ENCODE measurements around the gene LRSAM1. TPM values are rescaled to one million over a fixed set of nuclear protein-coding genes. Genes with fewer than 3 reads are reported as not detected.

Gene LRSAM1
- 23.8 and 25.8 TPM in 2 replicates for total RNA-seq

DNA sequence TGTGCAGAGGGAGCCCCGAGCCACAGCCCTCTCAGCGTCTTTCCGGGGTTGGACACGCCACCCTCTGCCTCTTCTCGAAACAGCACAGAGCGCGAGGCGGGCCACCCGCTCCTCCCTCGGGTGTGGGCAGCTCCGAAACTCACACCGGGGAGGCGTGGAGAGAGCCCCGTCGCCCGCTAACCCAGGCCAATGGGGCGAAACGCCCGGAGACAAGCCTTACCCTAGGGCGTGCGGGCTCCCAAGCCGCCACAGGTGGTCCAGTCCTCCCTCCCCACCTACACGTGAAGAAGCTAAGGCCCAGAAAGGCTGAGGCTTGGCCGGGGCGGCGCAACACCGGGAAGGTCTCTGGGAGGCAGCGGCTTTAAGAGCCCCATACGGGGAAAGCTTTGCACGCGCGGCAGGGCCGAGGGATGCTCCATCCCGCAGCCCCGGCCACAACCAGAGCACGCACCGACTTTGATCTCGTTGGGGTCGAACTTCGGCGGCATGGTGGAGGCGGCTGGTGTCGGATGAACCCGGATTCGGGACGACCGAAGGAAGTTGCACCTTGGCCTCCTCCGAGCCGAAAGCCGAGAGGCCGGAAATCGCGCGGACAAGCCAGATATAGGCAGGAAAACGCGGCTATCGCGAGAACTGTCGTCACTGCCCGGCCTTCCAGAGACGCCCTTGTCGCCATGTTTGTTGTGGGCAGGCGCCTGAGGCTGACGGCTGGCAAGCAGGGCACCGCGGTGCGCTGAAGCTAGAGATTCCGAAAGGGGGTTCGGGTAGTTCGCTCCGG lies at the start of gene LRSAM1, which contains the start of gene RPL12:
TSS of gene LRSAM1 (plus strand) at position 681 of the 778 bp plus-strand sequence. CDS start 3,018 bp downstream, outside the sequence.
TSS of gene RPL12 (minus strand) at position 577 of the 778 bp plus-strand sequence. CDS start at position 488, 89 bp downstream.
- H3K9me3 Mint-ChIP-seq: peaks cover 16% of the 10 kb centered on the region
- peak within 1 kb of the TSS; percentile 98 for H3K27ac Mint-ChIP-seq
- intact Hi-C loops (cut with micrococcal nuclease): loop anchor here (1.0 to 10.0 kb wide), 11 partner anchors 27 to 506 kb away; partner anchors contain the start of genes PTRH1, ST6GALNAC4, TOR2A and ZNF79
- H3K36me3 Mint-ChIP-seq (ENCODE audit: low read depth): peaks cover 54% of the 10 kb centered on the region
- H3K4me1 Mint-ChIP-seq (ENCODE audit: low read depth): peaks cover 55% of the 10 kb centered on the region
- H3K27me3 Mint-ChIP-seq (ENCODE audit: insufficient read depth): no peaks in the 10 kb centered on the region
- DNase-seq (ENCODE audit: low spot score): peak; percentile 96
- peak within 1 kb of the TSS; percentile 92 for H3K4me3 Mint-ChIP-seq

DNA sequence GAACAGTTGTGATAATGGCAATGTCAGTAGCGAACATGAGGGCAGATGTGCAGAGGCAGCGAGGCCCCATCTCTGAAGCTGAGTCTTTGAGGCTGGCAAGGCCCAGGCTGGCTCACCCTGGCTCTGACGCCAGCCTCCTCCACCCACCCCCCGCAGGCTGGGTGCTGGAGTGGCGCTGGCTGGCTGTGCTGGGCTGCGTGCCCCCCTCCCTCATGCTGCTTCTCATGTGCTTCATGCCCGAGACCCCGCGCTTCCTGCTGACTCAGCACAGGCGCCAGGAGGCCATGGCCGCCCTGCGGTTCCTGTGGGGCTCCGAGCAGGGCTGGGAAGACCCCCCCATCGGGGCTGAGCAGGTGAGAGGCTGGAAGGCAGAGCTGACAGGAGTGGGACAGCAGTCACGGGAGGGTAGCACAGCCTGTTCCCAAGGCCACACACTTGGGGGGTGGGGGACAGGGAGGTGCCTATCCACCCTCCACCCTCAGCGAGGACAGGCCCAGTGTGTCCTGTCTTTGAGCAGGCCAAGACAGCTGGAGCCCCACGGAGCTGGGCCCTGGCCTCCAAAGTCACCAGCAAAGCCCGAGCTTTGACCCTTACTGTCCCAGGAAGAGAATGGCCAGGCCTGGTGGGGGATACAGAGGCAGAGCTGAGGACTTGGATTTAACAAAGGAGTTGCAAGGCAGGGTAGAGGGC lies 48.8 kb upstream of the LRSAM1 start:
- intact Hi-C loops (cut with micrococcal nuclease): no loop called here
- DNase-seq (ENCODE audit: low spot score): no peak
- Mint-ChIP-seq H3K27ac (no peak overlapping the region), H3K36me3 (ENCODE audit: low read depth) (no peaks in the 10 kb centered on the region), H3K4me1 (ENCODE audit: low read depth) (peaks cover 7% of the 10 kb centered on the region), H3K4me3 (no peak overlapping the region), H3K9me3 (no peaks in the 10 kb centered on the region), H3K27me3 (ENCODE audit: insufficient read depth) (peaks cover 19% of the 10 kb centered on the region)

DNA sequence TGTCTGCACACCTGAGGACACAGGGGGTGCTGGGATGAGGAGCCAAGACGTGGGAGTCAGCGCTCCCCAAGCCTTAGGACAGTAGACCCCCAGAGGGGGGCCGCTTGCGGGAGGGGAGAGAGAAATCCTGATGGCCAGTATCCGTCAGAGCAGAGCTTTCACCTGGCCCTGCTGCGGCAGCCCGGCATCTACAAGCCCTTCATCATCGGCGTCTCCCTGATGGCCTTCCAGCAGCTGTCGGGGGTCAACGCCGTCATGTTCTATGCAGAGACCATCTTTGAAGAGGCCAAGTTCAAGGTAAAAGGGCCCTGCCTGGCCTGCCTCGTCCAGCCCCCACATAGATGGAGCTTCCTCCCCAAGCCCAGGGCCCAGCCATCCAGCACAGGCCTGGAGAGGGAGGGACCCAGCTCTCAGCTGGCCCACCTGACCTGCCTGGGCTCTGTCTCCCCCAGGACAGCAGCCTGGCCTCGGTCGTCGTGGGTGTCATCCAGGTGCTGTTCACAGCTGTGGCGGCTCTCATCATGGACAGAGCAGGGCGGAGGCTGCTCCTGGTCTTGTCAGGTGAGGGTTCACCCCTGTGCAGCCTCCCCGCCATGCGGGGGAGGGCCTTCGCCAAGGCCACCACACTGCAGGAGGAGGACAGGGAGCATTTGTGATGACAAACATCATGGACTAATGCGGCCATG lies 47.7 kb upstream of the LRSAM1 start:
- no peak overlapping the region for H3K4me3 Mint-ChIP-seq
- intact Hi-C loops (cut with micrococcal nuclease): no loop called here
- no peak for DNase-seq (ENCODE audit: low spot score)
- no peaks in the 10 kb centered on the region for H3K36me3 Mint-ChIP-seq (ENCODE audit: low read depth)
- H3K9me3 Mint-ChIP-seq: no peaks in the 10 kb centered on the region
- H3K27ac Mint-ChIP-seq: no peak overlapping the region
- H3K4me1 Mint-ChIP-seq (ENCODE audit: low read depth): peaks cover under 1% of the 10 kb centered on the region
- peaks cover 14% of the 10 kb centered on the region for H3K27me3 Mint-ChIP-seq (ENCODE audit: insufficient read depth)

DNA sequence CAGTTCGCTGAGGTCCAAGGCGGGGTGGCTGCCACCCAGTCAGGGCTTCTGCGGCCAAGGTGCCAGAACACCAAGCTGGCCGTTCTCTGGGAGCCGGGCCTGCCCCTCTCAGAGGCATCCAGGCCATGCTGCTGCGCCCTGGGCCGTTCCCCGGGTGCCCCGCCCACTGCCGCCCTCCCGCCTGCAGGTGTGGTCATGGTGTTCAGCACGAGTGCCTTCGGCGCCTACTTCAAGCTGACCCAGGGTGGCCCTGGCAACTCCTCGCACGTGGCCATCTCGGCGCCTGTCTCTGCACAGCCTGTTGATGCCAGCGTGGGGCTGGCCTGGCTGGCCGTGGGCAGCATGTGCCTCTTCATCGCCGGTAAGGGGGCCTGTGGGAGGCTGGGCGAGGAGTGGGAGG lies 46.7 kb upstream of the LRSAM1 start:
- intact Hi-C loops (cut with micrococcal nuclease): no loop called here
- H3K9me3 Mint-ChIP-seq: no peaks in the 10 kb centered on the region
- no peak overlapping the region for H3K27ac Mint-ChIP-seq
- peaks cover 6% of the 10 kb centered on the region for H3K27me3 Mint-ChIP-seq (ENCODE audit: insufficient read depth)
- DNase-seq (ENCODE audit: low spot score): no peak
- H3K4me1 Mint-ChIP-seq (ENCODE audit: low read depth): no peaks in the 10 kb centered on the region
- H3K4me3 Mint-ChIP-seq: no peak overlapping the region
- H3K36me3 Mint-ChIP-seq (ENCODE audit: low read depth): no peaks in the 10 kb centered on the region

DNA sequence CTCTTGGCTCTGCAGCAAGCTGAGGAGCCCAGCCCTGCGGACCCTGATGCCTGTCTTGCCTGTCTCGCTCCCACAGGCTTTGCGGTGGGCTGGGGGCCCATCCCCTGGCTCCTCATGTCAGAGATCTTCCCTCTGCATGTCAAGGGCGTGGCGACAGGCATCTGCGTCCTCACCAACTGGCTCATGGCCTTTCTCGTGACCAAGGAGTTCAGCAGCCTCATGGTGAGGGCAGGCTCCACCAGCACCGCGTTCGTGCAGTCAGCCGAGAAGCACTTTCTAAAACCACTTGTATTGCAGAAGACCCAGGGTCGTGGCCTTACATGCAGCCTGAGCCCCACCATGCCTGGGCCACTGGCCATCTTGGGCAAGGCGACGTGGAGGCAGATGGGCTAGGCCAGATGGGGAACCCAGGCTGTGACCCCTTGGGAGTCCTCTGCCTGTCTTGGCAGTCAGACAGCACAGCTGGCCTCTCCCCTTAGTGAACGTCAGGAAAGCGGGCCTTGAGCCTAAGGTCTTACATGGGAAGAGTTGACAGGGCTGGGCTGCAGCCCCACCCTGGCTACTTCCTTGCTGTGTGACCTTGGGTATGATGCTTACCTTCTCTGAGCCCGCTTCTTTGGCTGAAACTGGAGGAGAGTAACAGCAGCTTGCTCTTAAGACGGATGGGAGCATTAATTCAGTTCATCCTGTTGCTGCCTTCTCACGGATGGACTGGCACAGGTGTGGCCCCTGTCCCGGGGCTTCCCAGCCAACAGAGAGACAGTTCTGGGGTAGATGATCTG lies 45.8 kb upstream of the LRSAM1 start:
- no peak overlapping the region for H3K27ac Mint-ChIP-seq
- H3K4me3 Mint-ChIP-seq: no peak overlapping the region
- no peaks in the 10 kb centered on the region for H3K9me3 Mint-ChIP-seq
- intact Hi-C loops (cut with micrococcal nuclease): no loop called here
- H3K4me1 Mint-ChIP-seq (ENCODE audit: low read depth): no peaks in the 10 kb centered on the region
- no peaks in the 10 kb centered on the region for H3K36me3 Mint-ChIP-seq (ENCODE audit: low read depth)
- H3K27me3 Mint-ChIP-seq (ENCODE audit: insufficient read depth): peaks cover 4% of the 10 kb centered on the region
- DNase-seq (ENCODE audit: low spot score): no peak

DNA sequence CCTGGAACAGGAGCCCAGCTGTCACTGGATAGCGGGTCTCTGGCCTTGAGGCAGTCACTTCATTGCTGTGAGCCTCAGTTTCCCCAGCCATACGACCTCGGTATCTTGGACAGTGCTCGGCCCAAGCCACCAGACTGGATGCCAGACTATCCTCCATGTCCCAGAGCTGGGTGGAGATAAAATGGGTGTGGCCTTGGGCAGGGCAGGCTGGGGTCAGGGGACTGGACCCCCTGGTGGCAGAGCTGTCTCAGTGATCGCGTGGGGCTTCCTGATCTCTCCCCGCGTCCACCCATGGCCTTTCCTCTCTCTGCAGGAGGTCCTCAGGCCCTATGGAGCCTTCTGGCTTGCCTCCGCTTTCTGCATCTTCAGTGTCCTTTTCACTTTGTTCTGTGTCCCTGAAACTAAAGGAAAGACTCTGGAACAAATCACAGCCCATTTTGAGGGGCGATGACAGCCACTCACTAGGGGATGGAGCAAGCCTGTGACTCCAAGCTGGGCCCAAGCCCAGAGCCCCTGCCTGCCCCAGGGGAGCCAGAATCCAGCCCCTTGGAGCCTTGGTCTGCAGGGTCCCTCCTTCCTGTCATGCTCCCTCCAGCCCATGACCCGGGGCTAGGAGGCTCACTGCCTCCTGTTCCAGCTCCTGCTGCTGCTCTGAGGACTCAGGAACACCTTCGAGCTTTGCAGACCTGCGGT lies 44.4 kb upstream of the LRSAM1 start:
- Mint-ChIP-seq H3K27ac (no peak overlapping the region), H3K4me3 (no peak overlapping the region), H3K9me3 (no peaks in the 10 kb centered on the region), H3K36me3 (ENCODE audit: low read depth) (no peaks in the 10 kb centered on the region), H3K27me3 (ENCODE audit: insufficient read depth) (peaks cover 3% of the 10 kb centered on the region), H3K4me1 (ENCODE audit: low read depth) (peaks cover 5% of the 10 kb centered on the region)
- DNase-seq (ENCODE audit: low spot score): no peak
- intact Hi-C loops (cut with micrococcal nuclease): no loop called here

DNA sequence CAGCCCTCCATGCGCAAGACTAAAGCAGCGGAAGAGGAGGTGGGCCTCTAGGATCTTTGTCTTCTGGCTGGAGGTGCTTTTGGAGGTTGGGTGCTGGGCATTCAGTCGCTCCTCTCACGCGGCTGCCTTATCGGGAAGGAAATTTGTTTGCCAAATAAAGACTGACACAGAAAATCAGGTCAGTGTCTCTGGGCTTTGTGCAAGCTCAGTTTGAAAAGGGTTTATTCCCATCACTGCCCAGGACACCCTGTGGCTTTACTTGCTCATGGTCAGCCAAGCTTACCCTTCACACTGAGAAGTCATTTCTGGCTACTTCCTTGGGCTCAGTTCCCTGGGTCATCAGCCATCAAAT lies 43.8 kb upstream of the LRSAM1 start:
- H3K27ac Mint-ChIP-seq: no peak overlapping the region
- peaks cover 4% of the 10 kb centered on the region for H3K27me3 Mint-ChIP-seq (ENCODE audit: insufficient read depth)
- H3K9me3 Mint-ChIP-seq: no peaks in the 10 kb centered on the region
- H3K4me3 Mint-ChIP-seq: no peak overlapping the region
- peaks cover 5% of the 10 kb centered on the region for H3K4me1 Mint-ChIP-seq (ENCODE audit: low read depth)
- no peaks in the 10 kb centered on the region for H3K36me3 Mint-ChIP-seq (ENCODE audit: low read depth)
- intact Hi-C loops (cut with micrococcal nuclease): no loop called here
- DNase-seq (ENCODE audit: low spot score): no peak

DNA sequence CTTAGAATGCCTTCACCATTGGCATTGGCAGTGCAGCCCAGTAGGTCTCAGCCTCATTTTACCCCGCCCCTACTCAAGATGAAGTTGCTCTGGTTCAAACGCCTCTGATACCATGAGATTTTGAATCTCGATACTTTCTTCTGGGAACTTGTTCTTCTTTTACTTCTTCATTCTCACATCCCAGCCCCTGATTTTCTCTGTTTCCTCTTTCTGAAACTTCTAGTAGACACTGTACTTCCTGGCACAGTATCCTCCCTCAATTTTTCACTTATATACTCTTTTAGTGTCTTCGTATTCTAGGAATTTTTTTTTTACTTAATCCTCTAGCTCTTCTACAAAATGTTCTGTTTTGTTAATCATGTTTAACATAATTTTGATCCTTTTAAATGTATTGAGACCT lies 40.2 kb upstream of the LRSAM1 start:
- peaks cover 6% of the 10 kb centered on the region for H3K27me3 Mint-ChIP-seq (ENCODE audit: insufficient read depth)
- H3K4me3 Mint-ChIP-seq: no peak overlapping the region
- H3K4me1 Mint-ChIP-seq (ENCODE audit: low read depth): peaks cover 5% of the 10 kb centered on the region
- H3K9me3 Mint-ChIP-seq: no peaks in the 10 kb centered on the region
- DNase-seq (ENCODE audit: low spot score): no peak
- intact Hi-C loops (cut with micrococcal nuclease): no loop called here
- no peaks in the 10 kb centered on the region for H3K36me3 Mint-ChIP-seq (ENCODE audit: low read depth)
- H3K27ac Mint-ChIP-seq: no peak overlapping the region

DNA sequence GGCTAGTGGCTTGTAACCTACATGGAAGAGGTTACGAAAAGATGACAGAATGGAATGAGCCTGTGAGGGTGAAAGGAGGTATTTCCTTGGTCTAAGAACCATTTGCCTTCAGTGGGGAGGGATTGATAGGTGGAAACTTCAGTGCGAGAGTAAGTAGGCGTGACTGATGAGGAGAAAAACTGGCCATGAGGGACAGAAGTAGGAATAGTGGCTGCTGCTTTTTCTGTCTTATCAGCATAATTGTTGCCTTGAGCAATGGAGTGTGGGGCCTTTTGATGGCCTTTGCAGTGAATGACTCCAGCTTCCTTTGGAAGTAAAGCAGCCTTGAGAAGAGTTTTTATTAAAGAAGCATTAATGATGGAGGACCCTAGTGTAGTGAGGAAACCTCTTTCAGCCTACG lies 36.2 kb upstream of the LRSAM1 start:
- Mint-ChIP-seq H3K27ac (no peak overlapping the region), H3K9me3 (no peaks in the 10 kb centered on the region), H3K36me3 (ENCODE audit: low read depth) (no peaks in the 10 kb centered on the region), H3K4me3 (no peak overlapping the region), H3K4me1 (ENCODE audit: low read depth) (peaks cover 5% of the 10 kb centered on the region), H3K27me3 (ENCODE audit: insufficient read depth) (peaks cover 4% of the 10 kb centered on the region)
- intact Hi-C loops (cut with micrococcal nuclease): no loop called here
- DNase-seq (ENCODE audit: low spot score): no peak

DNA sequence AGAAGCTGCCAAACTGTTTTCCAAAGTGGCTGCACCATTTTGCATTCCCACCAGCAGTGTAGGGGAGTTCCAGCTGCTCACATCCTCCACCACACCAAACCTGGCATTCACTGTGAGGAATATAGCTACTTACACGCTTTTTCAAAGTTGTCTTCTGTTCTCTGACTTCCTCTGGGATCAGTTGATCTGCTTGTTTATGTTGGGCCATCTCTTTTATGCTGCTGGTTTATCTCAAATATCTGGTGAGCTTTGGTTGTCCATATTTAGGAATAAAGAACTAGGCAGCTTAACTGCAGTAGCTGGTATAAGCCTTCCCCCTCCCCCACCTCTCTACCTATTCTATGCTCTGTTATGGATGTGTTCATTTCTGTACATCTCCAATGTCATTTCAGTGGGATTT lies 35.7 kb upstream of the LRSAM1 start:
- H3K4me3 Mint-ChIP-seq: no peak overlapping the region
- no peaks in the 10 kb centered on the region for H3K36me3 Mint-ChIP-seq (ENCODE audit: low read depth)
- H3K27ac Mint-ChIP-seq: no peak overlapping the region
- no peaks in the 10 kb centered on the region for H3K9me3 Mint-ChIP-seq
- H3K27me3 Mint-ChIP-seq (ENCODE audit: insufficient read depth): peaks cover 4% of the 10 kb centered on the region
- intact Hi-C loops (cut with micrococcal nuclease): no loop called here
- peaks cover 5% of the 10 kb centered on the region for H3K4me1 Mint-ChIP-seq (ENCODE audit: low read depth)
- no peak for DNase-seq (ENCODE audit: low spot score)

DNA sequence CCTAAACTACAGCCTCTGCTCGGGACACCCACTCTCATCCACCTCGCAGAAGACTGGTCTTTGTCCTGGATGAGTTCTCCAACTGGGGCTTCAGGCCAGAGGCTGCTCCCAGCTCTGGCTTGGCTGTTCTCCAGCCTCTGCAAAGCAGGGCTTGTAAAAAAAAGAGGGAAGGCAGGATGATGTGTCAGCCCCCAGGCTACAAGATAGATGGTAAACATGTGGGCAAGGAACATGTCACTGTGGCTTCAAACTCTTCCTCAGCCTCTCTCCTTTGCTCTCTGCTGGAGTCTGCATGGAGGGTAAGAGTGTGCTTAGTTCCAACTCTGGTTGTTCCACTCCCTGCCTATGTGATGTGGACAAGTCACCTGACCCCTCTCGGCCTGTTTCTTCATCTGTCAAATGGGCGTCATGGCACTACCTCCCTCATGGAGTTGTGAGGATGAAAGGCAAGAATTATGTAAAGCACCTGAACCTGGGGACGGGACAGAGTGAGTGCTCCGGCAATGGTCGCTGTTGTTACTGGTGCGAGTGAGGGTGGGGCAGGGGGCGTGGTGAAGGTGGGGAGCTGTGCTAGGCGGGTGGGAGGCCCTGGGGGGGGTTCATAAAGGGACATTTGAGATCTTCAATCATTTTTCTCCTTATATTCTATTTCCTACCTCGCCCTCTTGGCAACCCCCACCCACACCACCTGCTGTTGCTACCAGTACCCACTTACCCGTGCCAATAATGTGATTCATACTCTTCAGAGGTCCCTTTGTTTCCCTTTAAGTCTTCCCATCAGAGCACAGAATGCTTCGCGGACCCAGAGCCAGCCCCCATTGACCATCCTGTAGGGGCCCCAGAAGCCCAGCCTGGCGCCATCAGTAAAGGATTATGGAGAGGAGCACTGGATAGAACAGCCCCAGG lies 33.9 kb upstream of the LRSAM1 start:
- no peak overlapping the region for H3K4me3 Mint-ChIP-seq

More for the DNA sequence above, 33.9 kb upstream of the LRSAM1 start:
- peaks cover 2% of the 10 kb centered on the region for H3K27me3 Mint-ChIP-seq (ENCODE audit: insufficient read depth)
- H3K36me3 Mint-ChIP-seq (ENCODE audit: low read depth): no peaks in the 10 kb centered on the region
- intact Hi-C loops (cut with micrococcal nuclease): loop anchor here (2.0 kb wide), 1 partner anchor 203 kb away; no protein-coding TSS in a partner anchor
- no peak for DNase-seq (ENCODE audit: low spot score)
- no peak overlapping the region for H3K27ac Mint-ChIP-seq
- H3K9me3 Mint-ChIP-seq: no peaks in the 10 kb centered on the region
- no peaks in the 10 kb centered on the region for H3K4me1 Mint-ChIP-seq (ENCODE audit: low read depth)

Data from activated T-helper 1 cell treated with anti-CD3 and anti-CD28 coated beads, Interleukin-12 subunit alpha, Interleukin-12 subunit beta, Interleukin-2, Interleukin-4 antibody, amounts not matched to agents 30 ng/mL and 10 ng/mL and 1 ng/mL, durations not matched to agents 14 hours and 24 hours and 36 hours (primary cell).